HG02642 (cell line): ENCODE measurements around the gene GSDME.

ENCODE experiments used
- ATAC-seq: cut with Tn5 transposase; IDR thresholded peaks from one replicate; pipeline ENCODE4 v1.9.1; 2021; ENCODE audit warnings: mild to moderate bottlenecking; ENCODE audit not compliant: unreplicated experiment, poor library complexity

The GSDME gene

DNA sequence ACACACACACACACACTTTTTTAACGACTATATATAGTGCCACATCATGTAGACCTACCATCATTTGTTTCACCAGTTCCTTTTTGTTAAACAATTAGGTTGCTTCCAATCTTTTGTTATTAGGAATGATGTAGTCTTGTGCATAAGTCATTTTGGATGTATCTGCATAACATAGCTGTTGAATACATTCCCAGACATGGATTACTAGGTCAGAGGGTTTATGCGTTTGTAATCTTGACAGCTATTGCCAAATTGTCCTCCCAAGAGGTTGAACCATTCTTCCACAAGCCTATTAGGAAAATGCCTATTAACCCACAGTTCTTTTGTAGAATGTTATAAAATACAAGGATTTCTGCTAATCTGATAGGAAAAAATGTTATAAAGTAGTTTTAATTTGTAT, 96.7 kb downstream of the GSDME start:
- no peak for ATAC-seq

DNA sequence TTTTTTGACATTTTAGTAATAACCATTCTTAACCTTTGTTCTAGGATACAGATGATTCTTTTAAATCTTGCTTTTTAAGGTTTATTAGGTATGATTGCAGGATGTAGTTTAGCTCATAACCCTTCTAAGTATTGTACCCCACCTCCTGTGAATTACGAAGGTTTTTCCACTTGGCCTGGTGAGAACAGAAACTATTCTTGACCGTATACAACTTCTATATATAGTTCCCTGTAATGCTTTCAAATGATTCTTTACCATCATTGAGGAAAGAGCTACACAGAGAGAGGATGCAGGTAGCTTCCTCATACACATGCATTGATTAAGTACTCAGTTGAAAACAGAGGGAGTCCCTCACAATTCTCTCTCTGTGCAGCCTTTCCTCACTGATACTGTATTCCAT, 97.8 kb downstream of the GSDME start:
- ATAC-seq: peak; percentile 75

DNA sequence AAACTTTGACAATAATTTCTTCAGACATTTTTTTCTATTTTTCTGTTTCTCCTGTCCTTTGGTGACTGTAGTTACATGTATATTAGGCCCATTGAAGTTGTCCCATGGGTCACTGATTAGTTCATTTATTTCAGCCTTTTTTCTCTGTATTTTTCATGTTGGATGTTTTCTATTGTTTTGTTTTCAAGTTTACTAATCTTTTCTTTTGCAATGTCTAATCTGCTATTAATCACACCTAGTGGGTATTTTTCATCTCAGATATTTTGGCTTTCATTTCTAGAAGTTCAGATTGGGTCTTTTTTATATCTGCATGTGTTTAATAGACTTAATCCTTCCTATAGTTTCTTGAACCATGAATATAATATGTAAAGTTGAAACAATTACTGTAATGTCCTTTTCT, 99.3 kb downstream of the GSDME start:
- ATAC-seq: no peak

DNA sequence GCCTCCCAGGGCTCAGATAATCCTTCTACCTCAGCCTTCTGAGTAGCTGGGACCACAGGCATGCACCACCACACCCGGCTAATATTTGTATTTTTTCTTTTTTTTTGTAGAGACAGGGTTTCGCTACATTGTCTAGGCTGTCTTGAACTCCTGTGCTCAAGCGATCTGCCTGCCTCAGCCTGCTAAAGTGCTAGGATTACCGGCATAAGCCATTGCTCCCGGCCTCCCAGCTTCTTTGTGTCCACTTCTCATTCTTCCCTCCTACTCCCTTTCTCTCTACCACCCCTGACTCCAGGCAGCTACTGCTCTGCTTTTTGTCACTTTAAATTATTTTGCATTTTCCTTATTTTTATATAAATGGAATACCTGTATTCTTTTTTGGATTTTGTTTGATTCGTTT, 100.7 kb downstream of the GSDME start:
- no peak for ATAC-seq

DNA sequence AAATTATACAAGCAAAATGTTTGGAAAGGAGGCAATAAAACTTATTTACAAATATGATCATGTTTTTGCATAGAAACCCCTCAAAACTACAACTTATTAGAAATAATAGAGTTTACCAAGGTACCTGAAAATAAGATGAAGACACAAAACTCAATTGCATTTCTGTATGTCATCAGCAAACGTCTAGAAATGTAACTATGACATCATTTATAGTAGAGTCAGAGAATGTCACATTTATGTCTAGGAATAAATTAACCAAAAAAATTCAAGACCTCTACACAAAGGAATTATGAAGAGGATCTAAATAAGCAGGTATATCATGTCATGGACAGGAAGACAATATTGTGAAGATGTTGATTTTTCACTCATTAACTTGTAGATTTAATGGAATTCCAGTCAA, 103.0 kb downstream of the GSDME start:
- no peak for ATAC-seq

DNA sequence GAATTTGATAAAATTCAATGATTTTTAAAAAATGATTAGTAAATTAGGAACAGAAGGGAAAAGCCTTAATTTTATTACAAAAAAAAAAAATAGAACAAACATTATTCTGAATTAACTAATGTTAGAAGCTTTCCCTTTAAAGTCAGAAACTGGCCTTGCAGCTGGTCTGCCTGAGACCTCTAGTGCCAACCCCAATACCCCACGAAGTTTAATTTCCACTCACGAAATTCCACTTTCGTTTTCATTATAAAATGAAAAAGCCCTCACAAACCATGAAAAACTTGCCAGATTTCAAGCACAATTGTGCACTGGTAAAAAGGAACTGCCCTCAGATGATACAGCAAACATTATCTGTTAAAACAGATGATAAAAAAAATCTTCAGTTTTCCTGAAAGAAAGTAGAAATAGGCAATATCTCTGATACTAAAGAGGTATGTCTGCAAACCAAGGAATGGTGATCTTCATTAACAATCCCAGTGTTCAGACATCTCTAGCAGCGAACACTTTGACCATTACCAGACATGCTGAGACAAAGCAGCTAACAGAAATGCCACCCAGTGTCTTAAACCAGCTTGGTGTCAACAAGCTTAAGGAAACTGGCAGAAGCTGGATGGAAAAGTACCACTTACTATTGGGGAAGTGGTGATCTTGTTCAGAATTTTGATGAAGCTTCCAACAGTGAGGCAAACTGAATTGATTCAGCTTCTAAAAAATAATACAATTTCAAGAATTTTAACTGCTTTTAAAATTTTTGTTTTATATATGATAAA, 103.8 kb downstream of the GSDME start:
- ATAC-seq: no peak

DNA sequence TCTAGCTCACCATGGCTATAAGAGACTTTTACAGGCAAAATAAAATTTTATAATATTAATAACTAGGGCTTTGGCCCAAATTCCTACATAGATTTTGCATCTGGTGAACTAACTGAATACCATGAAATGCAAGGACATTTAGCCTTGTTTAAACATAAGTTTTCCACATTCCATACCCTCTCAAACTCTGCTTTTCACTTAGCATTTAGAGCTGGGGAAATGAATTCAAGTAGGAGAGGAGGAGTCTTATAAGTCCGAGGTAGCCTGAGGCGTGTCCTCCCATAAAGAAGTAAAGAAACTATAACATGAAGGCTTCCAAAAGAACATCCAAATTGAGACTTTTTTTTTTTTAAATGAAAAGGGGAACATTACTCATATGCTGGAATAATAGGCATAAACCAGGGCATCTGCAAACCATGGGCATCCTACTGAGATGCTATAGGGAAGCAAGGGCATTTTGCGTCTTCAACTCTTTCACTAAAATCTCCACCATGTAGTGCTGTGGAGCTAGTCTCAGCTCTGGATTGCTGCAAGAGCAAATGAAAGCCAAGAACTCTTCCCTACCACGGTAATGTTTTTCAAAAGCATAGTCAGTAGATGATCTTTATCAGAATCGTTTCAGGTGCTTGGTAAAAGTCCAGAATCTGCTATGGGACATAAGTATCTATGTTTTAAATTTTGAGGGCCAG, 104.9 kb downstream of the GSDME start:
- ATAC-seq: no peak
